NK-92 (cell line): ENCODE measurements around the gene PGLYRP2.
"Not testable (repeated sequence)": the region's sequence is repeated elsewhere in the genome, so short reads cannot be mapped to it uniquely, and the experiment has no call there.

Experiments
- DNase-seq: peaks from one replicate; lab custom pipeline; 2025; ENCODE audit not compliant: unreplicated experiment; lab: John Stamatoyannopoulos, UW

PGLYRP2 gene

DNA sequence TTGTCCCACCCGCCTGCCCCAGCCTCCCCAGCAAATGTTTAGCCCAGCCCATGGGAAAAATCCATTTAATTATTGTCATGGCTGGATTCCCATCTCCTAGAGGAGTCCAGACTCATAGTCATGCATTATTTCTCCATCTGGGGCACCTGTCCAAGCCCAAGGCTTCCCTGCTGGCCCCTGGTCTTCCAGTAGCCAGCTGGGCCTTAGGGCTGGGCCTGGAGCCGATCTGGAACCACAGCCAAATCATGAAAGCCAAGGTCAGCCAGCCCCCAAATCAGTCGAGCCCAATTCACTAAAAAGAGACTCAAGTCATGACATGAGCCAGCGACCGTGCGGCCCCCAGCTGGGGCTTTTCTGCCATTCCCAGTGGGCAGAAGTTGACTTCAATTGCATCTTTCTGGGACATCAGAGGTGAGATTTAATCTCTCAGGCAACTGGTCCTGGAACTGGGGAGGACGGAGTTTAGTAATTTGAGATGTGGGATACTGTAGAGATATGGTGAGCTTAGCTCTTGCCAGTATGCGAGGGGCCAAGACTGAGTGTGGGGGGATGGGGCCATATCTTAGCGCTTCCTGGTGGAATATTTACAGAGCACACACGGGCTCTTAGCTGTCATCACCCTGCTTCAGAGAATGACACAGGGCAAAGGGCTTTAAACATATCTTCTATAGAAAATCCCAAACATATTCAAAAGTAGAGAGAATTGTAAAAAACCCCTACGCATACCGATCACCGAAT is 9.4 kb upstream of the PGLYRP2 start:
- no peak for DNase-seq

DNA sequence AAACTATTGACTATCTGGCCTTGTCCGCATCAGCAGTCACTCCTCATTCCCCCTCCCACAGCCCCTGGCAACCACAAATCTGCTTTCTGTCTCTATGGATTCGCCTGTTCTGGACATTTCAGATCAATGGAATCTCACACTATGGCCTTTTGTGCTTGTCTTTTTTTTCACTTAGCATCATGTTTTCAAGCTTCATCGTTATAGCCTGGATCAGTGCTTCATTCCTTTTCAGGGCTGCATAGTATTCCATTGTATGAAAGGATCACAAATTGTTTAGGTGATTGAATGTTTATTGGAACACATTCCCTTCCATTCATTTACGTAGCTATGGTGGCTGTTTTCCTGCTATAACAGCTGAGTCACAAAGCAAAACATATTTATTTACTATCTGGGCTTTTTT is 7.7 kb upstream of the PGLYRP2 start:
- no peak for DNase-seq

DNA sequence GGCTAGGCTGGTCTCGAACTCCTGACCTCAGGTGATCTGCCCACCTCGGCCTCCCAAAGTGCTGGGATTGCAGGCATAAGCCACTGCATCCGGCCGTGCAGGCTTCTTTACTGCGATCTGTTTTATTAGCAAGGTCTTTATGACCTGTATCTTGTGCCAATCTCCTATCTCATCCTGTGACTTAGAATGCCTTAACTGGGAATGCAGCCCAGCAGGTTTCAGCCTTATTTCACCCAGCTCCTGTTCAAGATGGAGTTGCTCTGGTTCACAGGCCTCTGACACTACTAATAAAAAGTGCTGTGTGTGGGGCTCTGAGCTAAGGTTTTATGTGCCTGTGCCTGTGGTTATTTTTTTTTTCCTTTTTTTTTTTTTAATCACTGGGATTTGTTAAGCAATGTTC is 6.5 kb upstream of the PGLYRP2 start:
- not testable (repeated sequence) for DNase-seq

DNA sequence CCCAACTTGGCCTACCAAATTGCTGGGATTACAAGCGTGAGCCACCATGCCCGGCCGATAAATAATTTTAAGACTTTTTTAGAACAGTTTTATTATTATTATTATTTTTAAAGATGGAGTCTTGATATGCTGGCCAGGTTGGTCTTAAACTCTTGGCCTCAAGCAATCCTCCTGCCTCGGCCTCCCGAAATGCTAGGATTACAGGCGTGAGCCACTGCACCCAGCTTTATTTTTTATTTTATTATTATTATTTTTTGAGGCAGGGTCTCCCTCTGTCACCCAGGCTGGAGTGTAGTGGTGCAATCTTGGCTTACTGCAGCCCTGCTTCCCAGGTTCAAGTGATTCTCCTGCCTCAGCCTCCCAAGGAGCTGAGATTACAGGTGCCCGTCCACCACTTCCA is 1.7 kb upstream of the PGLYRP2 start:
- DNase-seq: not testable (repeated sequence)

DNA sequence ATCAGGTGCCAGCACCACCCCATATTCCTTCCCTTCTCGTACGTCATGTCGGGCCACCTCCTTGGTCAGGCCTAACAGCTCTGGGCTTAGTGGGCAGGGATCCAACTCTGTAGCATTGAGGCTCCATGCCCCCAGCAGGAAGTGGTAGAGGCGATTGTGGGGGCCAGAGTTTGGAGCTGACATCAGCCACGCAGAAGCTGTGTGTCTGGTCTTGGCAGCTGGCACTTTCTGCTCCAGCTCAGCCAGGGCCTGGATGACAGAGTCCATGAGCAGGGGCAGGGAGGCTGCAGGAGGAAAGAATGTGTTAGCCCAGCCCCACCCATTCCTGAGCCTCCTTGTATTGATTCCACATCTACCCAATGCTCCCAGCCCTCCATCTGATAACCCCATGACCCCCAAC is 3.0 kb downstream of the PGLYRP2 start:
- no peak for DNase-seq

DNA sequence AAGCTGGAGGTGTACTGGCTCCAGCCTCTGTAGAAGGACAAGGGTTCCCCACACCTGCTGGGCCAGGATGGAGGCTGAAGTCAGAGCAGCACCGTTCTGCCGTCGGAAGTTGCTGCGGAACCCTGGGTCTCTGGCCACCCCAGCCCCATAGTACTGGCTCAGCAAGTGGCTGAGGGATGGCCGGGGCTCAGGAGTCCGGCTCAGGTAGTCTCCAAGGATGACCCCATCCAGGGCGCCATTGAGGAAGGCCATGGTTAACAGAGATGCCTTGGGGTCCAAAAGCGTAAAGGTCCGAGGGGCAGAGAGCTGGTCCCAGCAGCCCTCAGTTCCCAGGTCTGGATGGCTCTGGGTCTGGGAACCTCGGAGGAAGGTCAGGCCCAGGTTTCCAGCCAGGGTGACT is 3.7 kb downstream of the PGLYRP2 start:
- no peak for DNase-seq

DNA sequence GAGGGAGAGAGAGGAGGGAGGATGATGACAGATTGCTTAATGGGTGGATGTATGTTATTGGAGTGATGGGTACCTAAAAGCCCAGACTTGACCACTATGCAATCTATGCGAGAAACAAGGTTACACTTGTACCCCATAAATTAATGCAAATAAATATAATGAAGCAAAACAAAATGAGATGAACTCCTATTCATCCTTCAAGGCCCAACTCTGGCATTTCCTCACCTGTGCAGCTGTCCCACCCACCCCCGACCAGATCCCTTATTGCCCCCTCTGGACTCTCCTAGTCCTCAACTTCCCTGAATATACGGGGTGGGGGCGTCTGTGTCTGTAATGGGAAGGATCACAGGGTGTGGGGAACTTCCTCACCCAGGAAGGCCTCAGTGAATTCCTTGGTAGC is 4.1 kb downstream of the PGLYRP2 start:
- DNase-seq: no peak

DNA sequence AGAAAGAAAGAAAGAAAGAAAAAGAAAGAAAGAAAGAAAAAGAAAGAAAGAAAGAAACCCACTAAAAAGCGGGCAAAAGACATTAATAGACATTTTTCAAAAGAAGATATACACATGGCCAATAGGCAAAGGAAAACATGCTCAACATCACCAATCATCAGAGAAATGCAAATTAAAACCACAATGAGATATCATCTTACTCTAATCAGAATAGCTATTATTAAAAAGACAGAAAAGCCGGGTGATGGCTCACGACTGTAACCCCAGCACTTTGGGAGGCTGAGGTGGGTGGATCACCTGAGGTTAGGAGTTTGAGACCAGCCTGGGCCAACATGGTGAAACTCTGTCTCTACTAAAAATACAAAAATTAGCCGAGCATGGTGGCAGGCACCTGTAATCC is 5.5 kb downstream of the PGLYRP2 start:
- not testable (repeated sequence) for DNase-seq

DNA sequence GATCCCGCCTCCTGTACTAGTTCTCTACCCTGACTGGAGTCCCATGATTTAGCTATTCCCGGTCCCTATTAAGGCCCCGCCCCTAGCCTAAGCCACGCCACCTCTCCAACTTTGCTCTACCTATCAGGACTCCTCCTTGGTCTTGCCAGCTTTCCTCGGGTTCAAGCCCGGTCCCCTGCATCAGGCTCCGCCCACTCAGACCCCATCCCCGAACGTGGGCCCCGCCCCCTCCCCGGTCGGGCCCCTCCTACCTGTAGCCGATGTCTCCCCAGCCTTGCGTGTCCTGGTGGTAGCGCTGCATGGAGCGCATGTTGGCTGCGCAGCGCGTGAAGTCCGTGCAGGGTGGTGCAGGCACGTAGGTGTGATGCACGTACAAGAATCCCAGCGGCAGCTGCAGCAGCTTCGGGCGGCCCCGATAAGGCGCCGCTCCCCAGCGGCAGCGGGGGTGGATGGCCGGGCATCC is 7.6 kb downstream of the PGLYRP2 start:
- DNase-seq: no peak

DNA sequence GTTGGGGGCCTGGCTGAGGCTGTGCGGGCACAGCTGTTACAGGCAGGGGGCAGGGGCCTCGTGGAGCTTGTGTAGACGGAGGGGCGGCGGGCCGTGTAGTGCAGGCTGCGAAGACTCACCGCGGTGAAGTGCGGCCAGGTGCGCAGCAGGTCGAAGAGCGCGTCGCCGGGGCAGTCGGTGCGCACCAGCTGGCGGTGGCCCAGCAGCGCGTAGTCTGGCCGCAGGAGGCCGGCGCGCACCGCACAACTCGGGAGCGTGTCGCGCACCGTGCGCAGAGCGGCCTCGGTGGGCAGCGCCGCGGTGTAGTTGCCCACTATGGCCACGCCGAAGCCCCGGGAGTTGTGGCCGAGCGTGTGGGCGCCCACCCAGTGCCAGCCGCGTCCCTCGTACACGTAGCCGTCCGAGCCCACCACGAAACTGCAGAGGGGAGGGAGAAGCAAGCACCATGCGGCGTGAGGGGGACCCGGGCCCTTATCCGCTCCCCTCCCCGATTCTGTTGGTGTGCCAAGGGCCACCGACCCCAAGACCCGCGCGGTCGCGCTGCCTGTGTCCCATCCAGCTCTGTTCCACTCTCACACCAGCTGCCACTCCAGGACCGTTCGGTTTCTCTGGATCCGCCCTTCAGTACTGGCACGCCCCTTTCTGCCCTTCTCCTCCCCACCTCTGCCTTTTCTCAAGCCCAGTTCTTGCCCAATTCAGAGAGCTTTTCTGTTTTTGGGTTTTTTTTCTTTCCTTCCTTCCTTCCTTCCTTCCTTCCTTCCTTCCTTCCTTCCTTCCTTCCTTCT is 9.6 kb downstream of the PGLYRP2 start:
- DNase-seq: no peak

DNA sequence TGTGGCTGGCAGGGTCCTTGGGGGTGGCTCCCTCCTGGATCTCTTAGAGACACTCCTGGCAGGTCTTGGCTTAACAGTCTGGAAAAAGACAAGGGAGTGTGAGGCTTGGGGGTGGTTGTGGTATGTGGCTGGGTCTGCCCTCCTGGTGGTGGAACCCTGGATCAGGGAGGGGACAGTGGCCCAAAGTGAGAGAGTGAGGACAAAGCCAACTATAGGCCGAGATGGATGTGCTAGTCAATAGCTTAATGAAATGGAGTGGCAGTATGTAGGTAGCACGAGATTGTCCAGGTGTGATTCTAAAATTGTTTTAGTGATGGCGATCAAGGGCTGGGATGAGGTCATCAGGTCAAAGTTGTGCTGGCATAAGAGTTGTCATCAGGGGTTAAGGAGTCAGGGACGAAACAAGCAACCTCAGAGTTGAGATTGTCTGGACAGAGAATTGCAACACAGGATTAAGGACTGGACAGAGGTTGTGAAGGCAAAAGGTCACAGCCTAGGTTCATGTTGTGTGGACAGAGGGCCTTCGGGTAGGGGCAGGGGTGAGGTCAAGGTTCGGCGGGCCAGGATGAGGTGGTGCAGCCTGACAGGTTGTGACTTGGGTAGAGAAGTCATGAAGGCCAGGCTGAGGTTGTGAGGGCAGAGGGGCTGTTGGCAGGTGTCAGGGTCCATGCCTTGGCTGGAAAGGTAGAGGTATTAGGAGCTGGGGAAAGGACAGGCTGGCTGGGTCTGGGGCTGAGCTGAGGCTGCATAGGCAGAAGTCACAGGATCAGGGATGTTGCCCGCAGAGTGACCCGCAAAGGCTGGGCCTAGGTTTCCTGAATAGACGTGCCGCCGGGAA is 10.4 kb downstream of the PGLYRP2 start:
- DNase-seq: no peak

DNA sequence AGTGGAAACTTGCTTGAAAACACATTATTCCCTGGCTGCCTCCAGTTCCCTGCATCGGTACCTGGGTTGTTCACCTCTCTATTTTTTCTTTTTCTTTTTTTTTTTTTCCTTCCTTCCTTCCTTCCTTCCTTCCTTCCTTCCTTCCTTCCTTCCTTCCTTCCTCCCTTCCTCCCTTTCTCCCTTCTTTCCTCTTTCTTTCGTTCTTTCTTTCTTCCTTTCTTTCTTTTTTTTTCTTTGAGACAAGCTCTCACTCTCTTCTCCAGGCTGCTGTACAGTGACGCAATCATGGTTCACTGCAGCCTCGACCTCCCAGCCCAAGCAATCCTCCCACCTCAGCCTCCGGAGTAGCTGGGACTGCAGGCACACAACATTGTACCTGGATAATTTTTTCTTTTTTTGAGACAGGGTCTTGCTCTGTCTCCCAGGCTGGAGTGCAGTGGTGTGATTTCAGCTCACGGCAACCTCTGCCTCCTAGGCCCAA is 11.5 kb downstream of the PGLYRP2 start:
- DNase-seq: no peak

DNA sequence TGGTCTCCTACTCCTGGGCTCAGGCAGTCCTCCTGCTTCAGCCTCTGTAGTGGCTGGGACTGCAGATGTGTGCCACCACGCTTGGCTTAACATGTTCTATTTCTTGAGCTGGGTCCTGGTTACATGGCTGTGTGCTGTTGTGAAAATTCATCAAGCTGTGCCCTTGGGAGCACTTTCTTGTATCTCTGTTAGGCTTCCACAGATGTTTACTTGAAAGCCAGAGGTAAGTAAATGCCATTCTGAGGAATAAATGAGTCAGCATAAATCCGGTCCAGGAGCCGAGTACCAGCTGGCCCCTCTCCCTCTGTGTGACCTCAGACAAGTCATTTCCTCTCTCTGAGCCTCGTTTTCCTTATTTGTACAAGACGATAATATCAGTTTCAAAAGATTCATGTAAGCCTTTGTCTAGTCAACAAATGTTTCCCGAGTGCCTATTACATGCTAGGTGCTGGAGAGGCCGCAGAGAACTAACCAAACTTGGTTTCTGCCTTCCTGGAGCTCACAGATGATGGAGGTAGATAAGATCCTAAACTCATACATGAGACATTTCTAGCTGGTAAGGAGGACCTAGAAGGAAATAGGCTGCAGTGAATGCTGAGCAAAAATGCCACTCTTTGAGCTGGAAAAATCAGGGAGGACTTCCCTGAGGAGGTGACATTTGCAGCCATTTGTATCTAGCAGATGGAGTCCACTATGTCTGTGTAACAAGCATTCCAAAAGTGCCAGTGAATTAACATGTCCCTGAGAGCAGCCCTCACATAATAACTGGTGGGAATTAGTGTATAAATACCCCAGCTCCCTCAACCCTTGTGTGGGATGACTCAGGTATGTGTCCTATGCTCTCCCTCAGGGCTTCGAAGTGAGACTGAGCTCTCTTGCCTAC is 12.2 kb downstream of the PGLYRP2 start:
- no peak for DNase-seq

DNA sequence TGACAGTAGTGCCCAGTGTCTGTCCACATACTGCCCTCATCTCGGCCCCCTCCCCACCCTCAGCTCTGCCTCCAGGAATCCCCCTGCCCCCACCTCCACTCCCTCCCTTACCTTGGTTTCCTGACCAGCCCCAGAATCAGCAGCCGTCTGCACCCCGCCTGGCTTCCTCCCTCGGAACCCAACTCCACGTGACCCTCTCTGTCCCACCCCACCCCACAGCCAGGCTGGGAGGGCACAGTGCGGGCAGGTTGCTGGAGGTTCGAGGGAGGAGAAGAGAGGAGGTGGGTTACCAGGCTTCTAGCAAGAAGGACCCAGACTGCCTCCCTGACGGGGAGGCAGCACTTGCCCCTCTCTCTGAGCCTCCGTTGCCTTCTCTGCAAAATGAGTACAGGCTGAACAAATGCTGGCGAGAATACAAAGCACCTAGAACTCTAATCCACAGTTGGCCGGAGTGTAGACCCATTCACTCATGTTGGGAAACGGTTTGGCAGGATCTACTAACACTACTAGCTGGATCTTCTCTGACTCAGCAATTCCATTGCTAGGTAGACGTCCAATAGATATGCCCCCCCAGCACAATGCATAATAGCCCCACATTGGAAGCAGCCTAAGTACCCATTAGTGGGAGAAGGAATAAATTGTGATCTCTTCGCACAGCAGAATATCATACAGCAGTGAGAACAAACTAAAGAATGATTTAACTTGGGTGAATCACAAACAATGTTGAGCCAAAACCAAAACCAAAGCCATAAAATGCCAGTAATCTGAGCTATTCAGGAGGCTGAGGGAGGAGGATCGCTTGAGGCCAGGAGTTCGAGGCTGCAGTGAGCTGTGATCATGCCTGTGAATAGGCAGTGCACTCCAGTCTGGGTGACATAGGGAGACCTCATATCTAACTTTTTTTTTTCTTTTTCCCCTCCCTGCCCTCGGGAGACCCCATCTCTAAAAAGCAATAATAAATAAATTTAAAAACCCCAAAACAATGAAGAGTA is 14.6 kb downstream of the PGLYRP2 start, which contains the start of gene RASAL3:
Gene RASAL3, minus strand, starts transcription at position 151 of the 992 bp plus-strand sequence. CDS start 186 bp downstream, outside the sequence.
- DNase-seq: no peak

DNA sequence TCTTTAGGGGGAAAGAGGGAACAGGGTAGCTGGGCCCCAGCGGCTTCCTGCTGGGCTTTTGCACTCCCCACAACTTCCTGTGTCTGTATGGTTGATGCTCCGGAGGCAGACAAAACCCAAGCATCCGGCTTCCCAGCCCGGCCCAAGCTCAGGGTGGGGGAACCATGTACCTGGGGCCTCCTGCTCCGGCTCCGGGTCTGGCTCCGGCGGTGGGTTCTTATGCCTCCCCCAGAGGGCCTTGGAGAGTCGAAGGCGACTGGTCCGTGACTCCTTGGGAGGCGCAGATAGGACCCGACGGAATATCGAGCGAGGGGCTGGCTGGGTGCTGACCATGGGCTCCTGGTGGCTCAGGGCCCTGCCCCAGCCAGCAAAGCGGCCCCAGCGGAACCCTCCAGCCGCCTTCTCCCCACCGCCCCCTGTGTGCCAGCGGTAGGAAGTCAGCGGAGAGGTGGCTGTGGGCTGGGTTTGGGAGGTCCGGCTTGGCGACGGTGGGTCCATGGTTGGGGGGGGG is 15.4 kb downstream of the PGLYRP2 start:
- no peak for DNase-seq

DNA sequence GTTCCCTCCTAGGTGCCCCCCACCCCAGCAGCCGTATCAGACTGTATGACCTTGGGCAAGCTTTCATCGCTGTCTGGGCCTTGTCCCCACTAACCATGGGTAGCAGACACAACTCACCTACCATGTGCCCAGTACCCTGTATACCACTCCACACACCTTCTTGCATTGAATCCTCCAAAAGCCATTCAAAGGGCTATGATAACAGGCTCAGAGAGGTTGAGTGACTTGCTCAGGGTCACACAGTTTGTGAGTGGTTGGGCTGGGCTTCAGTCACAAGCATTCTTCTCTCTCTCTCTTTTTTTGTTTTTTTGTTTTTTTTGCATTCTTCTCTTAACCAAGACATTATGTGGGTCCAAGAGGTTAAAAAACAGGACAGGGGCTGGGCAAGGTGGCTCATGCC is 17.6 kb downstream of the PGLYRP2 start:
- DNase-seq: no peak

DNA sequence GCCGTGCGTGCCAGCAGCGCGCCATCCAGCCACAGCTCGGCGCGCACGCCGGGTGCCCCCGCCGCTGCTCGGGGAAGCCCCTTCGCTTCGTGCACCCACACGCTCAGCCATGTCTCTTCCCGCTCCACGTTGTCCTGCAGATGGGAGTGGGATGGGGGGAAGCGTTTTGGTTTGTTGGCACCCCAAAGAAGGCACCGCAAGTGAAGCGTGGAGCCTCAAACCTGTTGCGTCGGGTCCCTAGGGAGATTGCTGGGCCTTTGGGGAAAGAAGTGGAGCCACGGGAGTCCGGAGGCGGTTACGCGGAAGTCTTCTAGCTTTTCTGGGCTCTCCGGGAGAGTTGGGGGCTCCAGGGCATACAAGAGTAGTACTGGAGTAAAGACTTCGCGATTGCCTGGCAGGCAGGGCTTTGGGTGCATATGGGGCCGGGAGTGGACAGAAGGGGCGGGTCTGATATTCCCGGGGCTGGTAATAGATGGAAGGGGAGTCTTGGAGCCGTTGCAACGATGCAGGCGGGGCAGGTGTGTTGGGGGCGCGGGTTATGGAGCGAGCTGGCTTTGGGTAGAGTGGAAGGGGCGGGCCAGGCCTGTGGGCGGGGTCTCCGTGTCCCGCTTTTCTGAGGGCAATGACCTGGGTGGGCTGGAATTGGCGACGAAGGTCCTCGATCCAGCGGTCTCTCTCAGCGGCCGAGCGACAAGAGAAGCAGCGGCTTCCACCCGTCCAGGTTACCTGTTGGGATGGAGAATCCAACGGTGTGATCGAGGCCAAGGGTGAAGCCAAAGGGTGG is 21.4 kb downstream of the PGLYRP2 start:
- no peak for DNase-seq
